GM19324 (cell line): ENCODE data around the gene TTLL8.
"Not testable (repeated sequence)": the region's sequence is repeated elsewhere in the genome, so short reads cannot be mapped to it uniquely, and the experiment has no call there.

Experiments used
- ATAC-seq: cut with Tn5 transposase; IDR thresholded peaks from one replicate; pipeline ENCODE4 v1.9.1; 2021; ENCODE audit warnings: mild to moderate bottlenecking, moderate library complexity; ENCODE audit not compliant: unreplicated experiment, low FRiP score

Gene TTLL8

GRCh38 chr22:50058061-50058905 is at the start of gene TTLL8:
TSS of gene TTLL8 (minus strand) at chr22:50058298.
- ATAC-seq, result no peak

GRCh38 chr22:50107529-50107928 is 49.4 kb upstream of the TTLL8 start:
- no peak for ATAC-seq

DNA sequence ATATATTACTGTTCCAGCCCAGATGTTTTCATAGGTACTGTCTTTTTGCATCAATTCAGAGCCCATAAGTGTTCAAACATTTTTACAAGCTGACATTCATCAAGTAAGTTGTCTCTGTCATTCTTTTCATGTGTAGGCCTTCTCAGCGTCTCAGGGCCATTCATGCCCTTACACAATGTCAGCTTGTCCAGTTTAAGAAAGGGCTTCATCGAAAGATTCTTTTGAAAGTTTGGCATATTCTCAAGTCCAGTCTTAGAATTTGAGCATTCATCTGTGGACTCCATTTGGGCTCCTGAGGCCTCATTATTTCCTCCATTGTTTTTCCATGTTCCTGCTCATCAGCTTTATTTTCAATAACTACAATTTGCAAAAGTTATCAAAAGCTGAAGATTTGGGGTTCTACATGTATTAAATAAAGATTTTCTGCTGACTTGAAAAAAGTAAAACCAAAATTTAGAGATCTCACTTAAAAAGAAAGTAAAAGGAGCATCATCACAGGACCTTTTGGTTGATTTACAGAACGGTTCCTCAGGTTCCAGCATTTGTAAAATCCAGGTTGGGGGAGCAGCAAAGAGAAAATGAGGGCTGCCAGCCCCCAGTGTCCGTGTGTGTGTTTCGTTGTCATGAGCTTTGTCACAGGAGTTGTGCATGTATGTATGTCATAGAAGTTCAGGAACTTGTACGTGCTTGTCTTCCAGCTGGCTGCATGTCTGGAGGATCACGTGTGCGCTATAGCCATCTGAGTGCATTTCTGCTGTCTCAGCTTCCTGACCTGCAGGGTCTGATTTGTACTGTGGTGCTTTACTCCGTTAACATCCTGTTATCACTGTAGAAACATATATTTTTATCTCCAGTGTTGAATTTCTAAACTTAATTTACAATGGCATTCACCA is 47.4 kb upstream of the TTLL8 start:
- ATAC-seq, result no peak

- ATAC-seq, result no peak
Measured at GRCh38 chr22:50104141-50104544, 46.0 kb upstream of the TTLL8 start.

GRCh38 chr22:50102946-50103345 is 44.8 kb upstream of the TTLL8 start:
- no peak for ATAC-seq

- no peak for ATAC-seq
Measured at GRCh38 chr22:50101870-50102565, 43.9 kb upstream of the TTLL8 start.

DNA sequence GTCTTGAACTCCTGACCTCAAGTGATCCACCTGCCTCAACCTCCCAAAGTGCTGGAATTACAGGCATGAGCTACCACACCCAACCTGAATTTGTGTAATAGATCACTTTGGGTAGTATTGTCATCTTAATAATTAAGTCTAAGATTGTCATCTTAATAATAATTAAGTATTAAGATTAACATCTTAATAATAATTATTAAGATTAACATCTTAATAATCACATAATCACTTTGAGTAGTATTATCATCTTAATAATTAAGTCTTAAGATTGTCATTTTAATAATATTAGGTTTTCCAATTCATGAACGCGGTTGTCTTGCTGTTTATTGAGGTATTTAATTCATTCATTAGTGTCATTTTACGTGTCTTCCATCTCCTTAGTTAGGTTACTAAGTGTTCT is 40.0 kb upstream of the TTLL8 start:
- no peak for ATAC-seq

DNA sequence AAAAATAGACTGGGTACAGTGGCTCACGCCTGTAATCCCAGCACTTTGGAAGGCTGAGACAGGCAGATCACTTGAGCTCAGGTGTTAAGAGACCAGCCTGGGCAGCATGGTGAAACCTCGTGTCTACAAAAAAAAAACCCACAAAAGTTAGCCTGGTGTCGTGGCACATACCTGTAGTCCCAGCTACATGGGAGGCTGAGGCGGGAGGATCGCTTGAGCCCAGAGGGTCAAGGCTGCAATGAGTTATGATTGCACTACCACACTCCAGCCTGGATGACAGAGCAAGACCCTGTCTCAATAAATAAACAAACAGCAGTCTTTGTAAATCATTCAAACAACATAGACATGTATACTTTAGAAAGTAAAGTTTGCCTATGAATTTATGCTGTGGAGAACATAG is 34.2 kb upstream of the TTLL8 start:
- ATAC-seq, result no peak

GRCh38 chr22:50091092-50091768 is 33.1 kb upstream of the TTLL8 start:
- ATAC-seq, result no peak

- no peak for ATAC-seq
Measured at GRCh38 chr22:50090412-50090714, 32.3 kb upstream of the TTLL8 start.

- ATAC-seq, result no peak
Measured at GRCh38 chr22:50089682-50090411, 31.7 kb upstream of the TTLL8 start, which contains the start of gene MOV10L1. TSS of gene MOV10L1 (plus strand) at chr22:50090006. CDS start at chr22:50090089, 83 bp downstream.

GRCh38 chr22:50089231-50089630 is 31.1 kb upstream of the TTLL8 start:
- no peak for ATAC-seq

- no peak for ATAC-seq
Measured at GRCh38 chr22:50088096-50088495, 30.0 kb upstream of the TTLL8 start.

DNA sequence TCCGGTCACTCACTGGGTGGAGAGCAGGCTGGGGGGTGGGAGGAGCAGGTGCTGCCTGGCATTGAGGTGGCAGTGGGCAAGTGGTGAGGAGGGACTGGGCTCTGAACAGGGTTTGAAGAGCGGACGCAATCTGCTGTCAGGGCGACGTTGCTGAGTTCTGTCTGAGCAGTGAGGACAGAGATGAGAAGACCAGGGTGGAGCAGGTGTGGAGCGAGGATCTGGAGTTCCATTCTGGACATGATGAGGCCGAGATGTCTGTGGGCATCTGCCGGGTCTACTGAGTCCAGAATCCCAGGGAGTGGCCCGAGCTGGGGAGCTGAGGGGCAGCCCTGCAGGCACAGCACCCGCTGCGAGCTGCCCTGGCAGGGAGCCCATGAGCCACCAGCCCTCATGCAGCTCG is 29.5 kb upstream of the TTLL8 start:
- ATAC-seq, result no peak

DNA sequence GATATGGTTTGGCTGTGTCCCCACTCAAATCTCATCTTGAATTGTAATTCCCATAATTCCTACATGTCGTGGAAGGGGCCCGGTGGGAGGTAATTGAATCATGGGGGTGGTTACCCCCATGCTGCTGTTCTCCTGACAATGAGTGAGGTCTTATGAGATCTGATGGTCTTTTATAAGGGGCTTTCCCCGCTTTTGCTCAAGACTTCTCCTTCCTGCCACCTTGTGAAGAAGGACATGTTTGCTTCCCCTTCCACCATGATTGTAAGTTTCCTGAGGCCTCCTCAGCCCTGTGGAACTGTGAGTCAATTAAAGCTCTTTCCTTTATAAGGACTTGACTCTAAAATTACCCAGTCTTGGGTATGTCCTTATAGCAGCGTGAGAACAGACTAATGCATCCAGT is 28.9 kb upstream of the TTLL8 start:
- ATAC-seq, result not testable (repeated sequence)

GRCh38 chr22:50086526-50086925 is 28.4 kb upstream of the TTLL8 start:
- no peak for ATAC-seq

DNA sequence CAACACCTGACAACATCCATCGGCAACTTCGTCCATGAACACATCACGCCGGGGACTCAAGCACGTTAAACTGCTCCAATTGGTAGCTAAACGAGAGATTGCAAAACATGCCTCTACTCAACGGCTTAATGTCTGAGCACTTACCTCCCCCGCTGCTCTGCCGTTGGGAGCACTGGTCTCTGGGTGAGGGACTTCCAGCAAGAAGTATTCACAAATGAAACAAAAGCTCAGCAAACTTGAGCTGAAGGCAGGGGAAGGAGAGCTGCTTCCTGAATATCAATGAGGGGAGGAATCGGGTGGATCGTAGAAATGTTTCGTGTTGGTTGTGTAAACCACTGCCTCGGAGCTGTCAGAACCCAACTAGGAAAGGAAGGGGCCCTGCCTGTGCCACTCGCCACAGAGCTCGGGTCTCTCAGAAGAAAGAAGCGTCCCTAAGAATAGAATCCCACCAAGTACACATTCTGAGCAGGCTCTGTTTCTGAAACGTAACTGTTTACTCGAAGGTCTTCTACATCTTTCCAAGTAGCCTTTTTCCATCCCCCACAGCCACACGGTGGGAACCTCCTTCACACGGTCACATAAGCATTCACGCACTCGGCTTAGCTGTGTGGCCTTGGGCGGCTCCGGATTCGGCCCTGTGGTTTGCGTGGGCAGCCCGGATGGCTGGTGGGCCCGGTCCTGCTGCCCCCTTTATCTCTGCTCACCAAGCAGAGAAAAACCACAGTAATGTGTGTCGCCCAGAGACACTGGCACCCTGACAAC is 27.3 kb upstream of the TTLL8 start, which contains the start of gene MLC1:
Gene MLC1, minus strand, starts transcription at position 216 of the 762 bp plus-strand sequence. CDS start 524 bp downstream, outside the sequence.
- ATAC-seq, result no peak

GRCh38 chr22:50084614-50085021 is 26.5 kb upstream of the TTLL8 start:
- ATAC-seq, result no peak

DNA sequence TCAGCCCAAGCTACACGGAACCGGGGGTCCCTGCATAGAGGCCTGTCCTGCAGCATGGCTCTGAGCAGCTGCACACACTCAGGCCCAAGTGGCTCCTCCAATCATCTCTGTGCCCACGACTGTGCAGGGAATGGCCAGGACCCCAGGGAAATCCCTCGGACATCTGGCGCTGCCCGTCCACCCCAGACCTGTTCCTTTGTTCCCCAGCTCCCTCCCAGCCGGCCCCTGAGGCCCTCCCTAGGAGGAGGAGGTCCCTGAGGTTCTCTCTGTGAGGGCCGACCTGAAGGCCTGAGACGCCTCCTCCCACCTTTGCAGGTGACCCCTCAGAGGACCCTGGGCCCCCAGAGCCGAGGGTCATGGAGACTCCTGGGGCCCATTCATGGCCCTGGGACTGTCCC is 26.0 kb upstream of the TTLL8 start:
- no peak for ATAC-seq
